Natural killer cell (primary cell): ENCODE results near the gene GANC. TPM values are rescaled to one million over a fixed set of nuclear protein-coding genes. Genes with fewer than 3 reads are reported as not detected.
A peak's percentile ranks its signal among the peaks of the same experiment; 100 is the strongest.

Experiments used
- ATAC-seq, 3 donors: fragments of 150-1000 bp in 2 of 3; fragments of 200-7000 bp in 1 of 3; cut with Tn5 transposase; 1 replicate in 1 of 3; 2 replicates in 2 of 3; pipeline ENCODE4 v1.10.0; 2021; ENCODE audit warnings: mild to moderate bottlenecking in 2 of 3, moderate library complexity in 2 of 3
- DNase-seq, 2 donors: peaks; one replicate each; pipeline versions ENCODE4 v3.0.0 to v3.0.0-alpha.2; 2013 to 2021; ENCODE audit warnings: mixed read lengths in 1 of 2
- H3K27ac ChIP-seq: one replicate; pipeline ENCODE4 v1.5.1; 2013; ENCODE audit warnings: mild to moderate bottlenecking, low read length
- H3K27me3 ChIP-seq: one replicate; pipeline ENCODE4 v1.6.1; 2013; ENCODE audit warnings: low read length; ENCODE audit not compliant: control insufficient read depth, insufficient read depth
- H3K36me3 ChIP-seq: one replicate; pipeline ENCODE4 v1.6.1; 2013; ENCODE audit warnings: low read length; ENCODE audit not compliant: control insufficient read depth, insufficient read depth
- H3K4me1 ChIP-seq: one replicate; pipeline ENCODE4 v1.6.1; 2013; ENCODE audit warnings: low read length; ENCODE audit not compliant: control insufficient read depth, insufficient read depth
- H3K4me3 ChIP-seq: one replicate; pipeline ENCODE4 v1.5.1; 2013; ENCODE audit warnings: low read length
- H3K9me3 ChIP-seq: one replicate; pipeline ENCODE4 v1.6.1; 2013; ENCODE audit warnings: low read length; ENCODE audit not compliant: control insufficient read depth, insufficient read depth
- H3K27ac Mint-ChIP-seq, 2 donors: one replicate each; pipeline ENCODE4 v1.8.0; 2022; ENCODE audit warnings: mild to moderate bottlenecking in 2 of 2, mixed read lengths in 2 of 2, moderate library complexity in 1 of 2
- H3K27me3 Mint-ChIP-seq, 2 donors: one replicate each; pipeline ENCODE4 v1.8.0; 2022; ENCODE audit warnings: low read depth in 2 of 2, mixed read lengths in 2 of 2
- H3K36me3 Mint-ChIP-seq: one replicate; pipeline ENCODE4 v1.8.0; 2022; ENCODE audit warnings: mixed read lengths
- H3K4me1 Mint-ChIP-seq, 2 donors: one replicate each; pipeline ENCODE4 v1.8.0; 2022; ENCODE audit warnings: mixed read lengths in 2 of 2
- H3K4me3 Mint-ChIP-seq: one replicate; pipeline ENCODE4 v1.8.0; 2022; ENCODE audit warnings: mild to moderate bottlenecking, moderate library complexity, mixed read lengths
- H3K9me3 Mint-ChIP-seq, 2 donors: one replicate each; pipeline ENCODE4 v1.8.0; 2022; ENCODE audit warnings: mixed read lengths in 2 of 2
- CTCF ChIP-seq: fragments of 200-600 bp; IDR thresholded peaks from one replicate; pipeline ENCODE4 v1.8.0; 2022; ENCODE audit warnings: antibody characterized with exemption
- WGBS: methylation state at CpG from one replicate; pipeline ENCODE4 v1.1.7; 2013; ENCODE audit warnings: missing lambda C conversion rate; ENCODE audit not compliant: insufficient coverage; 5-methylcytosine and 5-hydroxymethylcytosine counted together
- intact Hi-C: fragments of 100-400 bp; cut with micrococcal nuclease; formaldehyde crosslinking; loops from one replicate; pipeline ENCODE4 v1.14.2; 2022
- total RNA-seq, 4 donors: library from RNA; stranded (reverse); fragments of 120-200 nt in 1 of 4; gene quantifications; one replicate each; pipeline versions ENCODE4 v1.2.3 to v1.2.4, GENCODE V29; 2013 to 2022

The GANC gene
- total RNA-seq, 3 donors from 2014 or later (not counting 1 experiment from before 2014, with no cell fraction given): 23.5 to 31.3 (median 24.3) TPM

DNA sequence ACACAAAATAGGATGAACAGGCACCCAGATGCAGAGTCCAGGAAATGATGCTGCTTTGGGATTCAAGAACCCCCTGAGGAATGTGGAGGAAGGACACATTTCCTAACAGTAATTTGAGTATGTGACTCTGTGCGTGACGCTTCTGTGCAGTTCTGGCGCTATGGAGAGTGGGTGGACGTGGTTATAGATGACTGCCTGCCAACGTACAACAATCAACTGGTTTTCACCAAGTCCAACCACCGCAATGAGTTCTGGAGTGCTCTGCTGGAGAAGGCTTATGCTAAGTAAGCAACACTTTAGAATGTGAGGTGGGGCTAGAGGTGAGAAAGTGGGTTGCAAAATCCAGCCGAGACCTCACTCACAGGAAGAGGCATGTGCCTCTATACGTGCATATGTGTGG, 114.6 kb downstream of the GANC start:
- WGBS: 60% methylated on average over 8 of the region's 8 CpGs
- H3K4me3 Mint-ChIP-seq: no peak overlapping the region

GRCh38 chr15:42392309-42393024, 119.5 kb downstream of the GANC start:
- H3K36me3 ChIP-seq: no peaks in the 10 kb centered on the region
- H3K27me3 Mint-ChIP-seq: peaks cover 0 to 3% of the 10 kb centered on the region in 2 donors
- intact Hi-C loops: no loop called here

More for the DNA sequence above, 114.6 kb downstream of the GANC start:
- intact Hi-C loops: no loop called here
- peak in 2 of 3 donors; percentile 27 to 83 for ATAC-seq
- H3K4me1 Mint-ChIP-seq: peaks cover 7 to 13% of the 10 kb centered on the region in 2 donors
- Histone ChIP-seq H3K4me3 (no peak overlapping the region), H3K9me3 (no peaks in the 10 kb centered on the region), H3K27me3 (no peaks in the 10 kb centered on the region), H3K4me1 (no peaks in the 10 kb centered on the region), H3K36me3 (no peaks in the 10 kb centered on the region), H3K27ac (no peak overlapping the region)
- no peaks in the 10 kb centered on the region for H3K27me3 Mint-ChIP-seq
- no peaks in the 10 kb centered on the region for H3K9me3 Mint-ChIP-seq
- H3K36me3 Mint-ChIP-seq: no peaks in the 10 kb centered on the region
- DNase-seq: no peak
- TF ChIP-seq CTCF: no peak
- no peak overlapping the region for H3K27ac Mint-ChIP-seq

GRCh38 chr15:42394106-42394505, 121.1 kb downstream of the GANC start:
- Histone ChIP-seq H3K4me1 (no peaks in the 10 kb centered on the region), H3K27ac (no peak overlapping the region), H3K36me3 (no peaks in the 10 kb centered on the region), H3K9me3 (no peaks in the 10 kb centered on the region), H3K4me3 (no peak overlapping the region), H3K27me3 (no peaks in the 10 kb centered on the region)
- intact Hi-C loops: no loop called here
- peaks cover 0 to 3% of the 10 kb centered on the region in 2 donors for H3K27me3 Mint-ChIP-seq
- no peaks in the 10 kb centered on the region for H3K36me3 Mint-ChIP-seq
- H3K9me3 Mint-ChIP-seq: no peaks in the 10 kb centered on the region
- H3K4me3 Mint-ChIP-seq: no peak overlapping the region
- no peak for TF ChIP-seq CTCF
- DNase-seq: no peak
- no peak for ATAC-seq
- H3K27ac Mint-ChIP-seq: no peak overlapping the region
- 95% methylated on average over 13 of the region's 13 CpGs for WGBS
- H3K4me1 Mint-ChIP-seq: peaks cover 12 to 17% of the 10 kb centered on the region in 2 donors

More at GRCh38 chr15:42392309-42393024, 119.5 kb downstream of the GANC start:
- peaks cover 18 to 22% of the 10 kb centered on the region in 2 donors for H3K4me1 Mint-ChIP-seq
- WGBS: 91% methylated on average over 11 of the region's 11 CpGs
- no peak for TF ChIP-seq CTCF
- ATAC-seq: no peak
- Histone ChIP-seq H3K9me3 (no peaks in the 10 kb centered on the region), H3K4me1 (no peaks in the 10 kb centered on the region), H3K27ac (no peak overlapping the region), H3K27me3 (no peaks in the 10 kb centered on the region), H3K4me3 (no peak overlapping the region)
- H3K36me3 Mint-ChIP-seq: no peaks in the 10 kb centered on the region
- DNase-seq: no peak
- H3K9me3 Mint-ChIP-seq: no peaks in the 10 kb centered on the region
- no peak overlapping the region for H3K4me3 Mint-ChIP-seq
- no peak overlapping the region for H3K27ac Mint-ChIP-seq

DNA sequence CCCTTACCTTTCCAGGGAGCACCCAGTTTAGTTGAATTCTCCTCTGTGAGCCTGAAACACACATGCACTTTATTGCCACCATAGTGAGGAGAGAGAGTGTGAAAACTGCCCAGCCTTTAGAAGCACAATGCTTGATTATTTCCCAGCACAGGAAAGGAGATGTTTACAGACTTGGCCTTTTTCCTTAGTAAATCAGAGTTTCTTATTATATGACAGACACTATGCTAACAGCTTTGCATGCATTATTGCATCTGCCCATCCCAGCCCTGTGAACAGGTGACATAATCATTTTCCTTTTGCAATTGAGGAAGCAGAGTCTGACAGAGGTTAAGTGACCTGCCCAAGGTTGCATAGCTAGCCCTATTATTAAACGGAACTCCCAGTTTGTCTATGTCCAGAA, 122.8 kb downstream of the GANC start:
- Histone ChIP-seq H3K27me3 (no peaks in the 10 kb centered on the region), H3K4me1 (no peaks in the 10 kb centered on the region), H3K36me3 (no peaks in the 10 kb centered on the region), H3K9me3 (no peaks in the 10 kb centered on the region), H3K4me3 (no peak overlapping the region), H3K27ac (no peak overlapping the region)
- intact Hi-C loops: no loop called here
- DNase-seq: no peak
- 91% methylated on average over 1 of the region's 1 CpG for WGBS
- Mint-ChIP-seq H3K9me3 (no peaks in the 10 kb centered on the region), H3K27ac (no peak overlapping the region), H3K36me3 (no peaks in the 10 kb centered on the region), H3K4me3 (no peak overlapping the region), H3K4me1 (peaks cover 18% of the 10 kb centered on the region in 2 donors), H3K27me3 (peaks cover 0 to 3% of the 10 kb centered on the region in 2 donors)
- ATAC-seq: no peak
- no peak for TF ChIP-seq CTCF
